ENCODE results near the gene ARHGAP21. TPM values are rescaled to one million over a fixed set of nuclear protein-coding genes. Genes with fewer than 3 reads are reported as not detected.

The ARHGAP21 gene
- polyA plus RNA-seq, 1 donor (not counting 4 experiments of a cell fraction or from before 2014, with no cell fraction given), result 78.5 TPM

DNA sequence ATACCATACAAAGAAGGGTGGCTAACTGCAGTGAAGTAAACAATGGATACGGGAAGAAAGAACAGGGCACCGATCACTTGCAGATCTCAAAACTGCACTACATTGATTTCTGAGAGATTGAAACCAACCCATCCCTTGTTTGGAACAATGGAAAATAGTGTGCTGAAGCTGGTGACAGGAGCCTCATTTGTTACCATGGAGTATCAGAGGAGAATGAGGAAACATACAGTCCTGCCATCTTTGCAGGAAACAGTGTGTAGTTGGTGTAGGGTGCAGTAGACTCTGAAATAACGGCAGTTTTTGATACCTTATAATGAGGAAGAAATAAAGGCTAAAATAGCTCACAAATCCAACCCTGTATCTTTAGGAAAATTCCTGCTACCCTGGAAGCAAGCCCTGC is 118.5 kb downstream of the ARHGAP21 start:
- DNase-seq (ENCODE audit: low read depth, low spot score) (no peak), FAIRE-seq (peak; percentile 56)
- dilution Hi-C loops (cut with MboI; ENCODE audit: extremely low pct_ligation_motif_present, low sequenced_read_pairs), result no loop called here
- no peaks in the 10 kb centered on the region for H3K79me2 ChIP-seq (ENCODE audit: control insufficient read depth, insufficient read depth, low read length)
- no peak overlapping the region for H3K4me3 ChIP-seq (ENCODE audit: control insufficient read depth in 2 of 3, extremely low read depth in 1 of 3, insufficient read depth in 2 of 3, low read depth in 1 of 3, low read length in 3 of 3)
- no peaks in the 10 kb centered on the region for H3K9me1 ChIP-seq (ENCODE audit: control insufficient read depth, extremely low read depth, insufficient read depth, low read length)
- no peaks in the 10 kb centered on the region for H3K9me3 ChIP-seq (ENCODE audit: control insufficient read depth, low read depth, low read length)
- H3K27me3 ChIP-seq (ENCODE audit: control insufficient read depth, extremely low read depth, insufficient read depth, low read length), result no peaks in the 10 kb centered on the region
- H3K9ac ChIP-seq (ENCODE audit: control insufficient read depth, extremely low read depth, insufficient read depth, low read length), result no peak overlapping the region
- no peak overlapping the region for H2AFZ ChIP-seq (ENCODE audit: control insufficient read depth, low read length)
- H3K4me2 ChIP-seq (ENCODE audit: control insufficient read depth, extremely low read depth, insufficient read depth, low read depth, low read length), result no peak overlapping the region
- H3K27ac ChIP-seq (ENCODE audit: control insufficient read depth, insufficient read depth, low read length), result no peak overlapping the region
- peaks cover 8 to 19% of the 10 kb centered on the region in 2 experiments for H3K36me3 ChIP-seq (ENCODE audit: control insufficient read depth in 2 of 2, extremely low read depth in 1 of 2, insufficient read depth in 2 of 2, low read length in 2 of 2)
- TF ChIP-seq EZH2 (IDR thresholded peaks at IDR 0.05; ENCODE audit: low read length), result no peak
- TF ChIP-seq, protein P1, sequence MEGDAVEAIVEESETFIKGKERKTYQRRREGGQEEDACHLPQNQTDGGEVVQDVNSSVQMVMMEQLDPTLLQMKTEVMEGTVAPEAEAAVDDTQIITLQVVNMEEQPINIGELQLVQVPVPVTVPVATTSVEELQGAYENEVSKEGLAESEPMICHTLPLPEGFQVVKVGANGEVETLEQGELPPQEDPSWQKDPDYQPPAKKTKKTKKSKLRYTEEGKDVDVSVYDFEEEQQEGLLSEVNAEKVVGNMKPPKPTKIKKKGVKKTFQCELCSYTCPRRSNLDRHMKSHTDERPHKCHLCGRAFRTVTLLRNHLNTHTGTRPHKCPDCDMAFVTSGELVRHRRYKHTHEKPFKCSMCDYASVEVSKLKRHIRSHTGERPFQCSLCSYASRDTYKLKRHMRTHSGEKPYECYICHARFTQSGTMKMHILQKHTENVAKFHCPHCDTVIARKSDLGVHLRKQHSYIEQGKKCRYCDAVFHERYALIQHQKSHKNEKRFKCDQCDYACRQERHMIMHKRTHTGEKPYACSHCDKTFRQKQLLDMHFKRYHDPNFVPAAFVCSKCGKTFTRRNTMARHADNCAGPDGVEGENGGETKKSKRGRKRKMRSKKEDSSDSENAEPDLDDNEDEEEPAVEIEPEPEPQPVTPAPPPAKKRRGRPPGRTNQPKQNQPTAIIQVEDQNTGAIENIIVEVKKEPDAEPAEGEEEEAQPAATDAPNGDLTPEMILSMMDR (optimal IDR thresholded peaks at IDR 0.05 in 1 of 3, IDR thresholded peaks at IDR 0.05 in 1 of 3, conservative IDR thresholded peaks at IDR 0.05 in 1 of 3; ENCODE audit: extremely low read depth in 1 of 3, insufficient read depth in 2 of 3, low read length in 3 of 3), result no peak
- no peaks in the 10 kb centered on the region for H4K20me1 ChIP-seq (ENCODE audit: control insufficient read depth, extremely low read depth, insufficient read depth, low read length)
- peaks cover 5% of the 10 kb centered on the region for H3K4me1 ChIP-seq (ENCODE audit: control insufficient read depth, extremely low read depth, insufficient read depth, low read length)

DNA sequence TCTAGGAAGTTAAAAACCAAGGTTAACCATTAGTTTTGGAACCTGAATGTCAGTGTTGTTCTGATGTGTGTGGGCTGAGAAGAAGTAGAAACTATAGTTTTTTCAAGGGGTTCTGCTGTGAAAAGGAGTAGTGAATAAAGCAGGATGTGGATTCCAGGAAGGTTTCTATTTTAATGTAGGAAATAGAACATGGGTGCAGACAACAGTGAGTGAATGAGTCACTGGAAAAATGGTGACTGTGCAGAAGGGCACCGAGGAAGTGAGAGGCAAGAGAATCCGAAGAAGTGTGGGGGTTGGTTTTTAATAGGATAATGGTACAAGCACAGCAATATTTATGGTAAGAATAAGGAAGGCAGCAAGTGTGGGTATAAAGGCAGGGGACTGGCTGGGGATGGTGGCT is 120.4 kb downstream of the ARHGAP21 start:
- DNase-seq (ENCODE audit: low read depth, low spot score) (no peak), FAIRE-seq (peak; percentile 52)
- Histone ChIP-seq H3K36me3 (ENCODE audit: control insufficient read depth in 2 of 2, extremely low read depth in 1 of 2, insufficient read depth in 2 of 2, low read length in 2 of 2) (peaks cover 8 to 22% of the 10 kb centered on the region in 2 experiments), H3K4me3 (ENCODE audit: control insufficient read depth in 2 of 3, extremely low read depth in 1 of 3, insufficient read depth in 2 of 3, low read depth in 1 of 3, low read length in 3 of 3) (no peak overlapping the region), H2AFZ (ENCODE audit: control insufficient read depth, low read length) (no peak overlapping the region), H3K27ac (ENCODE audit: control insufficient read depth, insufficient read depth, low read length) (no peak overlapping the region), H3K9ac (ENCODE audit: control insufficient read depth, extremely low read depth, insufficient read depth, low read length) (no peak overlapping the region), H4K20me1 (ENCODE audit: control insufficient read depth, extremely low read depth, insufficient read depth, low read length) (no peaks in the 10 kb centered on the region), H3K9me1 (ENCODE audit: control insufficient read depth, extremely low read depth, insufficient read depth, low read length) (no peaks in the 10 kb centered on the region), H3K27me3 (ENCODE audit: control insufficient read depth, extremely low read depth, insufficient read depth, low read length) (no peaks in the 10 kb centered on the region), H3K79me2 (ENCODE audit: control insufficient read depth, insufficient read depth, low read length) (no peaks in the 10 kb centered on the region), H3K4me2 (ENCODE audit: control insufficient read depth, extremely low read depth, insufficient read depth, low read depth, low read length) (no peak overlapping the region), H3K4me1 (ENCODE audit: control insufficient read depth, extremely low read depth, insufficient read depth, low read length) (peaks cover 5% of the 10 kb centered on the region), H3K9me3 (ENCODE audit: control insufficient read depth, low read depth, low read length) (no peaks in the 10 kb centered on the region)
- dilution Hi-C loops (cut with MboI; ENCODE audit: extremely low pct_ligation_motif_present, low sequenced_read_pairs), result no loop called here
- TF ChIP-seq EZH2 (IDR thresholded peaks at IDR 0.05; ENCODE audit: low read length), result no peak
- TF ChIP-seq, protein P1 (optimal IDR thresholded peaks at IDR 0.05 in 1 of 3, IDR thresholded peaks at IDR 0.05 in 1 of 3, conservative IDR thresholded peaks at IDR 0.05 in 1 of 3; ENCODE audit: extremely low read depth in 1 of 3, insufficient read depth in 2 of 3, low read length in 3 of 3), result no peak
